HFF-Myc (cell line): ENCODE results near the gene GLYATL3.

ENCODE experiments used
- DNase-seq: peaks from one replicate; pipeline ENCODE4 v3.0.0-alpha.2; 2011; ENCODE audit warnings: low read depth; ENCODE audit errors: extremely low read depth
- H3K4me3 ChIP-seq: replicated peaks from 2 replicates; pipeline ENCODE4 v1.5.1; 2011; ENCODE audit warnings: low read depth, mild to moderate bottlenecking, control low read depth, low read length
- CTCF ChIP-seq: IDR thresholded peaks from 2 replicates; pipeline ENCODE4 v1.5.1; 2012; ENCODE audit warnings: mild to moderate bottlenecking, low read depth, low read length, control low read depth; ENCODE audit errors: missing control alignments

Gene GLYATL3

DNA sequence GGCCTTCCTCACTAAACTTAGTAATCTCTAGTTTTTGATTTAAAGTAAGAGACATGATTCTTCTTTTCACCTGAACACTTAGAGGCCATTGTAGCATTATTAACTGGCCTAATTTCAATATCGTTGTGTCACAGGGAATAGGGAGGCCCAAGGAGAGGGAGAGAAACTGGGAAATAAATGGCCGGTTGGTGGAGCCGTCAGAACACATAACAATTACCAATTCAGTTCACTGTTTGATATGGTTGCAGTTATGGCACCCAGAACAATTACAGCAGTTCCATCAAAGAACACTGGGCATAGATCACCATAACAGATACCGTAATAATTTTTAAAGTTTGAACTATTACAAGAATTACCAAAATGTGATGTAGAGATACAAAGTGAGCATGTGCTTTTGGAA is 9.1 kb upstream of the GLYATL3 start:
- H3K4me3 ChIP-seq, result no peak overlapping the region
- no peak for TF ChIP-seq CTCF
- no peak for DNase-seq

GRCh38 chr6:49497304-49497703 is 2.4 kb upstream of the GLYATL3 start:
- no peak overlapping the region for H3K4me3 ChIP-seq
- no peak for TF ChIP-seq CTCF
- no peak for DNase-seq

DNA sequence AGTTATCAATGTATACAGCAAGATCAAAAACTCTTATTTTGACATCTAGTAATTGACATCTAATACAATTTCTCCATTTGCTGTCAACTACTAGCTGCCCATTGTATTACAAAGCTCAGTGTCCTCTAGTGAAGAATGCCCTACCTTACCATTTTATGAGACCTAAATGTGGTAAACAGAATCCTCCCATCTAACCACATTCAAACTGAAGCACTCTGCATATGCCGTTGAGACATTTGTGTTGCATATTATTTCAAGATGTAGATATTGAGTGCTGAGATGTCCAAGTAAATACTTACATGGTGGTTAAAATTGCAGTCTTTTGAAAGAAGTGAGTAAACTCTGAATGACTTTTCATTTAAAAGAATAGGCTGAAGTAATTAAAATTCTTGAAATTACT is 597 bp upstream of the GLYATL3 start:
- DNase-seq, result no peak
- TF ChIP-seq CTCF, result no peak
- no peak overlapping the region for H3K4me3 ChIP-seq

GRCh38 chr6:49504666-49505065 is 4.9 kb downstream of the GLYATL3 start:
- TF ChIP-seq CTCF, result no peak
- DNase-seq, result no peak
- no peak overlapping the region for H3K4me3 ChIP-seq

GRCh38 chr6:49506569-49507111 is 6.9 kb downstream of the GLYATL3 start:
- DNase-seq, result no peak
- H3K4me3 ChIP-seq, result no peak overlapping the region
- no peak for TF ChIP-seq CTCF

- no peak overlapping the region for H3K4me3 ChIP-seq
- TF ChIP-seq CTCF, result no peak
- DNase-seq, result no peak
These were observed 9.6 kb downstream of the GLYATL3 start for GRCh38 chr6:49509342-49509741.
